CD4-positive, alpha-beta T cell treated with Interleukin-15 for 4 hours (primary cell): ENCODE measurements around the gene ENKUR.
"Not testable (repeated sequence)": the region's sequence is repeated elsewhere in the genome, so short reads cannot be mapped to it uniquely, and the experiment has no call there.

Source experiments
- DNase-seq: peaks from one replicate; pipeline ENCODE4 v3.0.0-alpha.2; 2020; ENCODE audit warnings: low spot score

The ENKUR gene

GRCh38 chr10:24973163-24973562 is 42.8 kb downstream of the ENKUR start:
- no peak for DNase-seq

- no peak for DNase-seq
Measured at GRCh38 chr10:24971374-24971773, 44.6 kb downstream of the ENKUR start.

- no peak for DNase-seq
Measured at GRCh38 chr10:24969841-24970281, 46.1 kb downstream of the ENKUR start.

GRCh38 chr10:24968951-24969350 is 47.0 kb downstream of the ENKUR start:
- not testable (repeated sequence) for DNase-seq

GRCh38 chr10:24968349-24968748 is 47.6 kb downstream of the ENKUR start:
- no peak for DNase-seq

GRCh38 chr10:24966962-24967481 is 48.9 kb downstream of the ENKUR start:
- DNase-seq: no peak

GRCh38 chr10:24965051-24965450 is 50.9 kb downstream of the ENKUR start:
- DNase-seq: no peak

- no peak for DNase-seq
Measured at GRCh38 chr10:24963521-24964041, 52.4 kb downstream of the ENKUR start.

- DNase-seq: no peak
Measured at GRCh38 chr10:24962995-24963394, 53.0 kb downstream of the ENKUR start.

GRCh38 chr10:24961582-24961981 is 54.4 kb downstream of the ENKUR start:
- no peak for DNase-seq

- no peak for DNase-seq
Measured at GRCh38 chr10:24959382-24959730, 56.6 kb downstream of the ENKUR start.

GRCh38 chr10:24958721-24959381 is 57.1 kb downstream of the ENKUR start:
- DNase-seq: no peak

- no peak for DNase-seq
Measured at GRCh38 chr10:24958091-24958720, 57.8 kb downstream of the ENKUR start.

GRCh38 chr10:24957624-24958051 is 58.3 kb downstream of the ENKUR start:
- DNase-seq: not testable (repeated sequence)

GRCh38 chr10:24953675-24954074 is 62.3 kb downstream of the ENKUR start:
- DNase-seq: no peak

GRCh38 chr10:24952707-24953645 is 63.0 kb downstream of the ENKUR start:
- peak; percentile 45 for DNase-seq

- DNase-seq: peak; percentile 12
Measured at GRCh38 chr10:24952143-24952706, 63.7 kb downstream of the ENKUR start, which contains the start of gene PRTFDC1. PRTFDC1 (minus strand) TSS chr10:24952606; CDS start chr10:24952575, 31 bp downstream.

- peak; percentile 13 for DNase-seq
Measured at GRCh38 chr10:24951201-24952142, 64.5 kb downstream of the ENKUR start.

- DNase-seq: no peak
Measured at GRCh38 chr10:24950439-24950838, 65.5 kb downstream of the ENKUR start.

- DNase-seq: no peak
Measured at GRCh38 chr10:24949616-24950015, 66.3 kb downstream of the ENKUR start.
